ENCODE measurements around the gene SLC6A1.

Gene SLC6A1

DNA sequence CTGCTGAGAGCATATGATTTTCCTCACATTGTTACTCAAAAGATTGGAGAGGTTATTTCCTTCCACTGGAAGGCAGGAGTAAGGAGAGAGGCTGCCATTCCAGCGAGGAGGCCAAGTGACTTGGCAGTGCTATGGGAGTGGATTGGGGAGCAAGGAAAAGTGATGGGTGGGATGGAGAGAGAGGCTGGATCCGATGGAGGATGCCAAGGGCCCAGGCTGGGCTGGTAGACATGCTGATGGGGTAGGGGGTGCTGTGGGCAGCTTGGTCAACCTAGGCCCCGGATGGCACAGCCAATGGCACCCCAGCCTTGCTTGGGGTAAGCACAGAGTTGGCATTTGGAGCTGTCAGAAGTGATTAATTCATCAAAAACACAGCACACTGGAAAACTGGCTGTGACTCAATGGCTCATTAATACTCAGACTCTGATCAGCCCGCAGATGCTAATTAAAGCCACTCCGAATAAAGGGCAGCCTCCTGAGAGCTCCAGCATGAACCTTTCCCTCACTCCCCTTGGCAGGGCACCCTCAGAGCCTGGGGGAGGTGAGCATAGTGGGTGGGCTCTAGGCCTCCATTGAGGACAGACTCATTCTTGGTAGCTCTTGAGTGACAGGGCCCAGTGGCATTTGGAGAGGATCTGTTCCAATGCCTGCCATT is 22.1 kb upstream of the SLC6A1 start:
- no peak for DNase-seq (ENCODE audit: low read depth)

DNA sequence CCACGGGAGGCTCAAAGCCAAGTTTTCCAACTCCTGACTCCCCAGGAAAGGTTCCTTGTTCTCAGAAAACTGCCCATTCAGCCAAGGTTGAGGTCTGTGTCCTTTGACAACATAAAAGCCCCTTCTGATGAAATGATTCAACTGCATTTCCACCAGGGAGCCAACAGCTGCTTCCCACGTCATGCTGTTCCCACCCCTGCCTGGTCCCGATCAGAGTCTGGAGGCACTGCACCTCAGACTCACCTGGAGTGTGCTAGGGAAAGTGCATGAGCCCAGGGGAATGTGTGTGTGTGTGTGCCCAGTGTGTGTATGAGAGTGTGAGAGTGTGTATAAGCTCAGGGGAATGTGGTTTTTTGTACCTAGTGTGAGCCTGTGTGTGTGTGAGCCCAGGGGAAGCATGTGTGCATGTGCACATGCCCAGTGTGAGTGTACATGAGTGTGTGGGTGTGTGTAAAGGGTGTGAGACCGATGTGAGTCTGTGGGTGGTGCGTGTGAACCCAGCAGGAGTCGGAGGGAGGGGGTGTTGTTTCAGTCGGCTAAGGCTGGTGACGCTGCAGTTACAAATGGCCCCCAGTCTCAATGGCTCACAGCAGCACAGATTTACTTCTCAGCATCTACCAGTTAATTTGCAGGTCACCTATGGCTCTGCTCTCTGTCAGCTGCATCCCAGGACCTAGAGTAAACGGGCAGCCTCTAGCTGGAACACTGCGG is 20.3 kb upstream of the SLC6A1 start:
- DNase-seq (ENCODE audit: low read depth) = no peak

DNA sequence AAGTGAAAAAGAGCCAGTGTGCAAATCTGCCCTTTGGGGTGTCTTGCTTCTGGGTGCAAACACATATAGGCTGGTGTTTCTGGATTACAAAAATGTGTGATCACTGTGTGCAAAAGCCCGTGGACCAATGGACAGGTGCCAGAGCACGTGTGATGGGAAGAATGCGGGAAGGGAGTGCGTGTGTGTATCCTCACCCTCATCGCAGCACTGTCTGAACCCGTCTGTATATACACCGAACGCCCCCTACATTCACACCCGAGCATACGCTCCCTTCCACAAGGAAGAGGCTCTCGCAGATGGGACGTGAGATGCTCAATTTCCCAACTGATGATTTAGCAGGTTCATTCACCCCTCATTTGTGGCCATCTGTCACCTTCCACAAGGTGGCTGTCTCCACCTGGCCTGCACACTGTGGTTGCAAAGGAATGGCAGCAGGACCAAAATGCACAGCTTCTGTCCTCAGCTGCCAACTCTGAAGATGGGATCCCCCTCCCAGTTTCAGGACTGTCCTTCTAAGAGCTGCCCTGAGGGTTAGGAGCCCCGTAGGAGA is 19.4 kb upstream of the SLC6A1 start:
- DNase-seq (ENCODE audit: low read depth) = no peak

DNA sequence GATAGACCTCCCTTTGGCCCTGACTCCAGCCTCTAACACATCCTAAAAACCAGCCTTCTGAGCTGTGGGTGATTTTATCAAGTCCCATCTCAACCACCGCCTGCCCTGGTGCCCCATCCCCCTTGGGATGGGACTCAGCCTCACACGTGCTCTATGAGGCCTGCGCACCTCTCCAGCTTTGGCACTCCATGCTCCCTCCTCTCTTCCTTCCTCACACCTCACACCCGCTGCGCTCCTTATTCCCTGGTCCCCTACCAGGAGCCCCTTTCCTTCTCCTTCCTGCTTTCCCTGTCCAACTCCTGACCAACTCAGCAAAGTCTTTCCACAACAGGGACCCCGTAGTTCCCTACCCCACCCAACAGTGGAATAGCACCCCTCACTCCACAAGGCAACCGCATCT is 18.4 kb upstream of the SLC6A1 start:
- DNase-seq (ENCODE audit: low read depth) = no peak

DNA sequence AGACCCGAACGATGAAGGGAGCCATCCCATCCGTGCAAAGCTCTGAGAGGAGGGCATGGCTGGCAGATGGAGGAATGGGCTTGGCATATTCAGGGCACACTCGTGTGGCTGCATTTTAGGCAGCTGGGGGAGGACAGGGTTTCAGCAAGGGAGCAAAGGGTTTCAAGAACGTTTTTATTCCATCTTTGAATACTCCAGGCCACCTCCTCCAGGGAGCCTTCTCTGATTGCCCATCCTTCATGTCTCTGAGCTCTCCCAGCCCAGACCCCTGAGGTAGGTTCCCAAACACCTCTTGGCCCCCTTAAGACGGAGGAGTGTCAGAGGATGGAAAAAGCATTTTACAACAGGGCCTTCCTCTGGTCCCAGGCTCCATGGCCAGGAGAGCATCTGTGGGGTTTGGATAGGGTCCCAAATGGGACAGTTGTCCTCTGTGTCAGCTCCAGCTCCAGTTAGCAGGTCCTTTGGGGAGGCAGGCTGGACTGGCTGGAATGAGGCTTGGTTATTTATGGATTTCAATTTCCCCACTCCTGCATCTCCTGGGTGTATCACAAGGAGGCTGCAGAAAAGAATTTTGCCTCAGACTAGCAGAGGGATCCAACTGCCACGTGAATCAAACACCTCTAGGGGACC is 17.7 kb upstream of the SLC6A1 start:
- no peak for DNase-seq (ENCODE audit: low read depth)

DNA sequence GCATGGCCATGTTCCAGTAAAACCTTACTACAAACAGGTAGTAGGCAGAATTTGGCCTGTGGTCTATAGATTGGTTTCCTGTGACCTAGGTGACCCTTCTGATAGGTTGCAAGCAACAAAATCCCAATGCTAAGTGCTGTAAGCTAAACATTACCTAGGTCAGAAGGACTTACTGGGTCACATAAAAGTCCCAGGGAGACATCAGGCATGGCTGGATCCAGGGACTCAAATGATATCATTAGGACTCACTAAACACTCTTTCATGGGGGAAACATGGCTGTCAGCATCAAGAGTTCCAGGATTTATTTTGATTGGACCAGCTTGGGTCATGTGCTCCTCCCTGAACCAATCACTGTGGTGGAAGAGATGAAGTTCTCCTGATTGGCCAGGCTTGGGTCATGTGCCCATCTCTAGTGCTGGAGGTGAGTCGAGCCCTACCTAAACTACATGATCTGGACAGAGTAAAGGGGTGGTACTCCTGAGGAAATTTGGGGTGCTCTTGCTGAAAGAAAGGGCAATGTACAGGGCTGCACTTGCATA is 16.8 kb upstream of the SLC6A1 start:
- DNase-seq (ENCODE audit: low read depth) = no peak

DNA sequence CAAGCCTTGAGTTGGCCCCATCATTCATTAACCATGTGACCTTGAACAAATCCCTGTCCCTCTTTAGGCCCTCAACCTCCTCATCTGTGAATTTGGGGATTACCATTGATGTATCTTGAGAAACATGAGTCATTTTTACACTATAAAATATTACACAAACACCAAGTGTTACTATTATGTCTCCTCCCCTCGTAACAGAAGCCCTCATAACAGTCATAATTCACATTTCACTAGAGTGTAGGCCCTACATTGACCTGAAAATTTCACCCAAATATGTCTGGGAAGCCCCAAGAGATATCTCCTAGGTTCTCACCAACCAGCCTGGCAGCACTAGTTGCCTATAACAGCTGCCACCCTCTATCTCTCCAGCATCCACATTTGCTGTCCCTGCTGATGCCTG is 15.8 kb upstream of the SLC6A1 start:
- DNase-seq (ENCODE audit: low read depth) = no peak

DNA sequence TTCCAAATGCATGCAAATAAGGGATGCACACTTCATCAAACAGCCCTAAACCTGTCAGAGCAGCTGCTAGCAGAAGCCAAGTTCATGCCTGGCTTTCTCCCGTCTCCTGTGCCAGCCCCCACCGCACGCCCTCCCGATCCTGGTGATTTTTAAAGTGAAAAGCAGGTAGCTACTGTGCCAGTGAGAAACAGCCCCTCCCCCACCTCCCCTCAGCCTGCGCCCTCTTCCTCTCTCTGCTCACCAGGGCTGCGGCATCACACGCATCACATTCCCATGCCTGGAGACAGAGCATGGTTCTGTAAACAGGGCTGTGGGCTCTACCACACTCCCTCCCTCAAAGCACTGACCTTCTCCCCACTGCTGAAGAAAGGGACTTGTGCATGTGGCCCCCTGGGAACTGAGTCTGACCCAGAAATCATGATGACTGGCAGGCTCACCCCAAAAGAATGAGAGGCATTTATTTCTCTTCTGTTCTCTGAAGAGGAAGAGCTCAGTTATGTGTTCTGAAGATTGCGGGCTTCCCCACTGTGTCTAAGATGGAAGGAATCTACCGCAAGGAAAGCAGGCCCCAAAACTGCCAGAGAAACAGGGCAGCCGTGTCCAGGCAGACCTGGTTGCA is 14.5 kb upstream of the SLC6A1 start:
- no peak for DNase-seq (ENCODE audit: low read depth)

DNA sequence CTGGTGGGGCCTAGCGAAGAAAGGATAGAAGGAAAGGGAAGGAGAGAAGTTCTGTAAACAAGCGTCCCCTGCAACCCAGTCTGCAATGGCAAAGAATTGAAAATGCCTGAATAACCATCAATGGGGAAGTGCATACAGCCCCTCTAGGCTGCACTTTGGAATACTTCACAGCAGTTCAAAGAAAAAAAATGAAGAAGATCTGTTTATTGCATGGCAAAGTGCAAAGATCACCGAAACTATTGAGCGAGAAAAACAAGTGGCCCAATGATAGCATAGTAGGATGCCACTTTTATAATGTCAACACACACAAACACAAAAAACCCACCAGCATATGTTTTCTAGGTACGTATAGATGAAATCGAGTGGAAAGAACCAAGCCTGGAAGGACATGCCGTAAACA is 13.6 kb upstream of the SLC6A1 start:
- no peak for DNase-seq (ENCODE audit: low read depth)

DNA sequence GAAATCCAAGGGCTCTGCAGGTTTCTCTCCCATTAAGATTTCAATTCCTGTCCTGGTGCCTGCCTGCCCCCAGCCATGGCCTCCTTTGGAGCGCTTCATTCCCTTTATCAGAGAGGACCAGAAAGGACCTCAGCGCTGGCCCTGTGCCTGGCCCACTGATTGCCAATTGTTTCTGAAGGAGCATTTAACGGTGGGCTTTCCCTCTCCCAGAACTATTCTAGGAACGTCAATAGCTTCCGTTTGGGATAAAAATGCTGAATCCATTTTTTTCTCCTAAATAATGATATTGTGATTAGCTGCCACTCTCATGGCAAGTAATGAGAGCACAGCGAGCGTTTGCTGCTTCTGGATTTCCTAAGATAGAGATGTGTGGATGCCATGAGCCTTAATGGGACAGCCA is 12.2 kb upstream of the SLC6A1 start:
- no peak for DNase-seq (ENCODE audit: low read depth)

DNA sequence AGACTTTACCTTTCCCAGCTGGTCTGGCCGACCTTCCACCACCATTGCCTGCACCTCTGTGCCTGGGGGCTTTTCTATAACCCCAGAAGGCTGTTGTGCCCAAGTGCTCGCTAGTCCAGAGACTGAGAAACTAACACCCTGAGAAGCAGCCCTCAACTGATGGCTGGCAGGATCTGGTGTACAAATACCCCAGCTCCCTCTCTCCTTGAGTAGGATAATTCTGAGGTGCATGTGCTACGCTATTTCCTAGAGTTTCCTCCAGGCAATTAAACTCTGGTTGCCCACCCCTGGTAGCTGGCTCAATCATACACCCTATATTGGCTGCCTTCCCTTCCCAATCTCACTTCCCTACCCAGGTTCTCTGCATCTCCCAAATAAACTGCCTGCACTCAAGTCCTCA is 11.5 kb upstream of the SLC6A1 start:
- no peak for DNase-seq (ENCODE audit: low read depth)

DNA sequence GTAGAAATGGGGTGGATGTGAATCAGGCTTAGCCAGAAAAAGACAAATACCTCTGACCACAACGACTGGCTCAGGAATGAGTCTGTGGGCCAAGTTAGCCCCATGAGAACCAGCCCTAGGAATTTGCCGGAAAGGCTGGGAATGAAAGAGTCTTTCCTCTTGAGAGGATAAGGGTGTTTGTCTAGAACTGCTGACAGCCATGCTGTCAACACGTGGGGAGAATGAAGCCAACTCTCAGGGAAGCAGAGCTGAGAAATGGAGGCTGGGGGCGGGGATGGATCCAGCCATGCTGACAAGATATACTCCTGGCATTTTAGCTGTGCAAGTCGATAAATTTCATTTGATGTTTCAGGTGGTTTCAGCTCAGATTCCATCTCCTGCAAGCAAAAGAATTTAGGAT is 10.6 kb upstream of the SLC6A1 start:
- DNase-seq (ENCODE audit: low read depth) = no peak

DNA sequence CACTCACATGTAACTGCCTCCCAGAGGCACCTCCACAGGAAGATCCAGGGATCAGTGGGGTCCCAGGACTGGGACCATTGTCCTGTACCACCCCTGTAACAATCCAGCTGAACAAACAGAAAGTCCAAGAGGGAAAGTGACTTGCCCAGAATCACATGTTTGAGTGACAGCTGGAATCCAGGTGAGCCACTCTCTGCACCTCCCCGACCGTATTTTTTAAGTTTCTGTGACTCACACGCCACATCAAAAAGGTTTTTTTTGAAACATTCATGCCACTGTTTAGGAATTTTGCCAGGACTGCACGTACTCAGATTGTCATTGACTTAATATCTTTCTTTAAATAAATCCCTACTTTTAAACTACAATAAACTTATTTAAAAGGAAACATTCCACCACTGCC is 9.8 kb upstream of the SLC6A1 start:
- no peak for DNase-seq (ENCODE audit: low read depth)

DNA sequence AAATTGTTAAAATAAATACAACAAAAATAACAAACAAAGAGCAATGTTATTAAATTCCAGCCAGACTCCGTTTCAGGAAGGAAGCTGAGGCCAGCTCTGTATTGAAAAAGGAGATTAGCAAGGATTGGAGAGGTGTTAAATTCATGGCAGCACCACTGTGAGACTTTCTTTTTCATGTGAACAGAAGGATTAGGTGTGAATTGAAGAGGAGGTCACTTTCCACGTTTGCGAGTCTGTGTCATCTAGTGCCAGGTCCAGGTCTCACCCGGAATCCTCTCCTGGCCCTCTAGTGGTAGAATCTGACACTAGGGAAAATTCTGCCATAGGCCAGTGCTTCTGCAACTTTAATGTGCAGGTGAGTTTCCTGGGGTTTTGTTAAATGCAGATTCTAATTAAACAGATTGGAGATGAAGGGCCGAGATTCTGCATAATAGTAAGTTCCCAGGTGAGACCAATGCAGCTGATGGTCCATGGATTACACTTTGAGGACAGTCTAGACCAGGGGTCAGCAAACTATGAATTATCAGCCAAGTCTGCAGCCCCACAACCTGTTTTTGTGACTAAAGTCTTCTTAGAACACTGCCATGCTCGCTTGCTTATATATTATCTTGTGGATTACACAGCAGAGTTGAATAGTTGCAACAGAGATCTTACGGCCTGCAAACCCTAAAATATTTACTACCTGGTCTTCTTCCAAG is 9.2 kb upstream of the SLC6A1 start:
- DNase-seq (ENCODE audit: low read depth) = no peak

DNA sequence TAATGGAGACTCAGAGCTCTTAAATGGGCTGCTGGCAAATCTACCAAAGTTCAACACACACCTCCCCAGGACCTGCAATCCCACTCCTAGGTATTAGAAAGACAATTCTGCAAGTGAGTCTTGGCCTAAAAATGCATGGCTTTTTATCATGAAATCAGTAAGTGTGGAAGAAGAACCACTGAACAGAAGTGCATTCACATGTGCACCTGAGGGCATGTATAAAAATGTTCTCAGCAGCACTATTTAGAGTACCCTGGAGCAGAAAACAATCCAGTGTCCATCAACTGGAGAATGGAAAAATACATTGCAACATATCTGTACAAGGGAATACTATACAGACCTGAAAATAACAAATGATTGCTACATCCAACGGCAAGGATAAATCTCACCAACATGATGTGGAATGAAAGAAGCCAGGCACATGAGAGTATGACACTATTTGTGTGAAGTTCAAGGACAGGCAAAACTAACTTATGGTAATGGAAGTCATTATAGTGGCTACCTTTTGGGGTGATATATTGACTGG is 8.1 kb upstream of the SLC6A1 start:
- DNase-seq (ENCODE audit: low read depth) = no peak

DNA sequence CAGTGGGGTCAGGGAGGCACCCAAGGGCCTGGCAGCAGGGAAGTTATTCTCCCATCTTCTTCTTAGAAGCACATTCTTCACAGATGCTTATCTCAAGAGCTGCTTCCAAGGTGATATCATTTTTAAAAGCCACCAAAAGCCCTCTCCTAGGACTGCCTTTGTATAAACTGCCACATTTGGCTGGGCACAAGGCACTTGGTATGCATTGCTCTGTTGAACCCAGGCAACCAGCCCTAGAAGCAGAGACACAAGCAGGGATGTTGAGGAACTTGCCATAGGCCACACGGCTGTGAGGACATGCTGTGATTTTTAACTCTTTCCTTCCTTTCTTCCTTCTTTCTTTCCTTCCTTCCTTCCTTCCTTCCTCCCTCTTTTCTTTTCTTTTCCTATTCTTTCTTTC is 7.4 kb upstream of the SLC6A1 start:
- no peak for DNase-seq (ENCODE audit: low read depth)

DNA sequence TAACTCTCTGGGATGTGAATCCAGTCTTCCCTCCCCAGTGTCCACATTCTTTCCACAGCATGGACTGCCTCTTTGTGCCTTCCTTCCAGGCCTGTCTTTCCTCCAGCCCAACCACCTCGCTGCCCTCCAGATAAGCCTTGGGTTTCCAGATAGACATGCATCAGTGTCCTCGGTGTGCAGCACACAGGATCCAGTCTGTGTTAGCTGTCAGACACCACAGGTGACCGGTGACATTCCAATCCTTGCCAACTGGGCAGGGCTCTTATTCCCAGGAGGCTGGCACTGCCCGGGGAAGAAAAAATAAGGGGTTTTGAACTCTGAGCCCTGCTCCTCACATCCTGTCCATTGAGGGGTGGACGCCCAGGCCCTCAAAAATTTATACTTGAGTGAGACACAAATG is 6.0 kb upstream of the SLC6A1 start:
- no peak for DNase-seq (ENCODE audit: low read depth)

DNA sequence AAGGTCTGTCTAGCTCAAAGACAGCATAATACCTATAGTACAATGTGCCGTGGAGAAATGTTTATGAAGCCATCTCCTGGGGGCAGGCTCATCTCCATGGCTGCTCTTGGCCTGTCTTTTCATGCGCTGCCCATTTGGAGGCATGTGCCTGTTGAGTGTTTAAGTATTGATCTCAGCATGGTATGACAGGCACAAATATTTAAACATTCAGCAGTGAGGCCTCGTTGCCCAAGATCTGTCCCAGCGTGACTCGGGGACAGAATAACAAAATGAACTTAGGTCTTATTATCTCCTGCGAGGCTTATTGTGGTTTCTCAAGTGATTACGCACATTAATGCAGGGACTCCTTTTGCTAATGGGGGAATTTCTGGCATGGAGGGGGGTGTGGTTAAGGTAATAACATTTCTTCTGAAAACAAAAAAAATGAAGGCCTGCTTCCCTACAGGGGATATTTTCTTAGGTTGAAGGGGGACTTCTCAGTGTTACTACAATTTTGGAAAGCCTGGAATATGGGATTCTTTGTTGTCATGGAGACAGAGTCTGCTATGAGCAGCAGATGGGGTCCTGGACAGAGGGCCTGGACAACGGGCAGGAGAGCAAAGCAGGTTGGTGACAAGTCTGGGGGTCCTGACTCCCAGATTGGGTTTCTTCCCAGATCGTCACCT is 4.4 kb upstream of the SLC6A1 start:
- DNase-seq (ENCODE audit: low read depth) = no peak

DNA sequence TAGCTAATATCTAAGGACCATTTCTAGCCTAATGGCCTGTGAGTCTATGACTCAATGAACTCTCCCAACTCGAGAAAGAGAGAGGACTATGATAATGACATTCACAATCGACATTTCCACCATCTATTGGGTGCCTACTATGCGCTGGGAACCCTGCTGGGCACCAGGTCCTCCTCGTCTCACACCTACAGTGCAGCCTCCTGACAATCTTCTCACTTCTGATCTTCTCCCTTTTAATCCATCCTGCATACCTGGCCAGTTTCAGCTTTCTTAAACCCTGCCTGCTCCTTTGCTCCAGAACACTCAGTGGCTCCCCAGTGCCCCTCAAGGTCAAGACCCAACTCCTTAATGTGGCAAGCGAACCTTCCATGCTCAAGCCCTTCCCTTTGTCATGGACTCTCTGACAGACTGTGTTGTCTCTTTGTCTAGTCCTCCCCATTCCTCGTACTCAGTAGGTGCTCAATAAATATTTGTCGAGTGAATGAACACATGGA is 3.5 kb upstream of the SLC6A1 start:
- no peak for DNase-seq (ENCODE audit: low read depth)

DNA sequence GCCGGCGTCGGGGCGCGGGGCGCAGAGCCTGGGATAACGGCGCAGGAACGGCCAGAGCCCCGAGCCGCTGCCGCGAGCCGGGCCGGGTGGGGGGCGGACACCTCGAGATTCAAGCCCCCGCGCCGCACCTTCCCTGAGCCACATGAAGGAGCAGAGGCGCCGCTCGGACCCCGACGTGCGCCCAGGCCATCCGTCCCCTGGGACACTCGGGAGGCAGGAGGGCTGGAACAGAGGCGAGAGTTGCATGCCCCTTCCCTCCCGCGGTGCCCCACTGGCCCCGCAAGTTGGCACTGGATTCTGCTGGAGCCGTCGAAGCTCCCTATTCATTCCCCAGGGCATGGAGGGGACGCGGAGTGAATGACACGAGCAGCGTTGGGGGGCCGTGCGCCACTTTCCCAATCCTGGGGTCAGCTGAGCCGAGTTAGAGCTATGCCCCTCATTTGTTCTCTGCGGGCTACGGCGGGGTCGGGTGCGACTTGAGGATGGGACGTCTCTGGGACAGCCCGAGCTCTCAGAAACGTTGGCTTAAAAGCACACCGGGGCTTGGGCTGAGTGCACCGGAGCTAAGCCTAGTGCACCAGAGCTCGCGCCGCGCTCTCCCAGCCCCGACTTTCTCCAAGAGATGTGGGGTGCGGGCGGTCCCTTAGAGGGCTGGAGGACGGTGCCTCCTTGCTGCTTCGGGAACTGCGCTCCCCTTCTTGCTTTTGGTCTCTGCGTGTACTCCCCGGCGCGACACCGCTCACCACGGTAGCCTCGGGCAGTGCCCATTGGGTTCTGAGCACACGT is 588 bp downstream of the SLC6A1 start:
- no peak for DNase-seq (ENCODE audit: low read depth)
